IMR-90 (cell line): ENCODE measurements around the gene CDH12. TPM values are rescaled to one million over a fixed set of nuclear protein-coding genes. Genes with fewer than 3 reads are reported as not detected.

Experiments
- ATAC-seq: fragments of 200-7000 bp; cut with Tn5 transposase; 2 replicates; pipeline ENCODE4 v1.9.1; 2020; ENCODE audit warnings: low read depth, mild to moderate bottlenecking, moderate library complexity
- BruUV-seq: library from RNA; stranded (reverse); fragments of 400-500 nt; replicated peaks from 2 replicates; lab custom pipeline; 2021; lab: Mats Ljungman, UMichigan
- CTCF ChIA-PET: fragments of 300-600 bp; formaldehyde crosslinking; extraction: SDS; loops from one replicate; lab custom pipeline; 2021; ENCODE audit warnings: antibody characterized with exemption; lab: Yijun Ruan, JAX
- POLR2A ChIA-PET: fragments of 300-600 bp; sonication (Branson Sonifier 250); formaldehyde crosslinking; loops from one replicate; lab custom pipeline; 2022; ENCODE audit warnings: antibody characterized with exemption; ENCODE audit not compliant: unreplicated experiment; lab: Charles Lee
- DNase-seq: peaks from one replicate; pipeline ENCODE4 v3.0.0; 2013
- H2AFZ ChIP-seq: replicated peaks from 2 replicates; pipeline ENCODE3; 2013; ENCODE audit warnings: low read length, mild to moderate bottlenecking; ENCODE audit not compliant: poor library complexity
- H2AK5ac ChIP-seq: 2 replicates; pipeline ENCODE4 v1.6.1; 2013; ENCODE audit warnings: low read depth, low read length, inconsistent platforms
- H2AK9ac ChIP-seq: replicated peaks from 2 replicates; pipeline ENCODE3; 2013; ENCODE audit warnings: mild to moderate bottlenecking, low read depth, low read length, moderate library complexity; ENCODE audit not compliant: poor library complexity
- H2BK120ac ChIP-seq: 2 replicates; pipeline ENCODE4 v1.6.1; 2013; ENCODE audit warnings: low read depth, low read length, inconsistent platforms
- H2BK15ac ChIP-seq: 3 replicates; pipeline ENCODE4 v1.6.1; 2013; ENCODE audit warnings: low read depth, low read length, inconsistent platforms
- H2BK20ac ChIP-seq: 2 replicates; pipeline ENCODE4 v1.6.1; 2013; ENCODE audit warnings: low read depth, mild to moderate bottlenecking, inconsistent platforms, low read length, moderate library complexity
- H2BK5ac ChIP-seq: 2 replicates; pipeline ENCODE4 v1.6.1; 2013; ENCODE audit warnings: mild to moderate bottlenecking, low read depth, low read length, inconsistent platforms; ENCODE audit not compliant: poor library complexity, severe bottlenecking
- H3K14ac ChIP-seq: replicated peaks from 2 replicates; pipeline ENCODE4 v1.6.1; 2013; ENCODE audit warnings: low read depth, low read length, inconsistent platforms
- H3K18ac ChIP-seq: 2 replicates; pipeline ENCODE4 v1.6.1; 2013; ENCODE audit warnings: low read depth, low read length, control low read depth
- H3K23ac ChIP-seq: 2 replicates; pipeline ENCODE4 v1.6.1; 2013; ENCODE audit warnings: low read depth, low read length, inconsistent platforms
- H3K27ac ChIP-seq: 2 replicates; pipeline ENCODE4 v1.5.1; 2013; ENCODE audit warnings: mild to moderate bottlenecking, control low read depth, low read length; ENCODE audit not compliant: insufficient read depth
- H3K27me3 ChIP-seq: 2 replicates; pipeline ENCODE4 v1.6.1; 2013; ENCODE audit warnings: low read length; ENCODE audit not compliant: control insufficient read depth, insufficient read depth
- H3K36me3 ChIP-seq: 2 replicates; pipeline ENCODE4 v1.6.1; 2013; ENCODE audit warnings: low read length, mixed read lengths; ENCODE audit not compliant: control insufficient read depth, insufficient read depth
- H3K4ac ChIP-seq: 2 replicates; pipeline ENCODE4 v1.6.1; 2013; ENCODE audit warnings: low read depth, low read length, inconsistent platforms
- H3K4me1 ChIP-seq: 2 replicates; pipeline ENCODE4 v1.6.1; 2013; ENCODE audit warnings: low read length, mixed read lengths; ENCODE audit not compliant: control insufficient read depth, insufficient read depth
- H3K4me2 ChIP-seq: 2 replicates; pipeline ENCODE4 v1.6.1; 2013; ENCODE audit warnings: low read depth, mild to moderate bottlenecking, control low read depth, low read length, moderate library complexity
- H3K4me3 ChIP-seq: 2 replicates; pipeline ENCODE4 v1.5.1; 2013; ENCODE audit warnings: low read depth, mild to moderate bottlenecking, control low read depth, low read length, moderate library complexity; ENCODE audit not compliant: insufficient read depth
- H3K56ac ChIP-seq: 2 replicates; pipeline ENCODE4 v1.6.1; 2013; ENCODE audit warnings: low read length, inconsistent platforms; ENCODE audit not compliant: insufficient read depth; ENCODE audit errors: extremely low read depth
- H3K79me1 ChIP-seq, 2 experiments: 2 replicates each; pipeline ENCODE4 v1.6.1; 2013; ENCODE audit warnings: low read length in 2 of 2, inconsistent platforms in 1 of 2, low read depth in 1 of 2
- H3K9ac ChIP-seq: 2 replicates; pipeline ENCODE4 v1.6.1; 2013; ENCODE audit warnings: low read depth, low read length, control low read depth
- H3K9me1 ChIP-seq: 2 replicates; pipeline ENCODE4 v1.6.1; 2013; ENCODE audit warnings: low read length, inconsistent platforms; ENCODE audit not compliant: insufficient read depth
- H3K9me3 ChIP-seq: 2 replicates; pipeline ENCODE4 v1.6.1; 2013; ENCODE audit warnings: low read length; ENCODE audit not compliant: control insufficient read depth, insufficient read depth
- H4K20me1 ChIP-seq: 2 replicates; pipeline ENCODE4 v1.6.1; 2013; ENCODE audit warnings: low read length, inconsistent platforms; ENCODE audit not compliant: insufficient read depth
- H4K5ac ChIP-seq: 2 replicates; pipeline ENCODE4 v1.6.1; 2013; ENCODE audit warnings: mild to moderate bottlenecking, low read depth, low read length, control low read depth
- H4K8ac ChIP-seq, 2 experiments: 2 replicates each; pipeline ENCODE4 v1.6.1; 2013; ENCODE audit warnings: low read depth in 2 of 2, low read length in 2 of 2, control low read depth in 1 of 2, inconsistent platforms in 1 of 2
- H4K91ac ChIP-seq: 2 replicates; pipeline ENCODE4 v1.6.1; 2013; ENCODE audit warnings: low read depth, low read length, inconsistent platforms; ENCODE audit not compliant: insufficient read depth
- BHLHE40 ChIP-seq: fragments of 150-350 bp; IDR thresholded peaks from 2 replicates; pipeline ENCODE4 v1.6.1; 2016; ENCODE audit warnings: mild to moderate bottlenecking, low read depth, low read length
- CEBPB ChIP-seq: IDR thresholded peaks from 2 replicates; pipeline ENCODE4 v1.6.1; 2012; ENCODE audit warnings: low read depth, low read length, improper control_type of control experiment
- CTCF ChIP-seq: conservative IDR thresholded peaks from 2 replicates; pipeline ENCODE4 v1.5.1; 2012; ENCODE audit warnings: mild to moderate bottlenecking, low read depth, low read length, improper control_type of control experiment
- FOS ChIP-seq: fragments of 150-350 bp; IDR thresholded peaks from 2 replicates; pipeline ENCODE4 v1.6.1; 2016; ENCODE audit warnings: low read depth, low read length
- MAFK ChIP-seq: IDR thresholded peaks from 2 replicates; pipeline ENCODE4 v1.6.1; 2012; ENCODE audit warnings: low read depth, low read length, improper control_type of control experiment
- NFE2L2 ChIP-seq: fragments of 150-350 bp; IDR thresholded peaks from 2 replicates; pipeline ENCODE4 v1.6.1; 2016; ENCODE audit warnings: low read depth, mild to moderate bottlenecking, low read length
- POLR2A ChIP-seq: IDR thresholded peaks from 2 replicates; pipeline ENCODE4 v1.6.1; 2012; ENCODE audit warnings: mild to moderate bottlenecking, low read depth, low read length
- RAD21 ChIP-seq: IDR thresholded peaks from 2 replicates; pipeline ENCODE4 v1.6.1; 2012; ENCODE audit warnings: low read length, improper control_type of control experiment
- WGBS, 2 experiments: methylation state at CpG; one replicate each; pipeline versions ENCODE4 v1.1.5 to v1.1.7; 2013; ENCODE audit warnings: missing lambda C conversion rate in 2 of 2; ENCODE audit not compliant: insufficient read length in 1 of 2; ENCODE audit errors: extremely low coverage in 2 of 2; 5-methylcytosine and 5-hydroxymethylcytosine counted together
- dilution Hi-C: fragments of 300-500 bp; cut with HindIII; formaldehyde crosslinking; loops from one replicate; pipeline ENCODE4 v1.14.3; 2018; ENCODE audit warnings: low sequenced_read_pairs; ENCODE audit not compliant: unreplicated experiment
- in situ Hi-C: fragments of 300-500 bp; cut with MboI; formaldehyde crosslinking; loops from 3 replicates; pipeline ENCODE4 v1.14.3; 2019; ENCODE audit warnings: low sequenced_read_pairs, inconsistent platforms, mixed read lengths
- intact Hi-C: fragments of 100-400 bp; cut with micrococcal nuclease; formaldehyde crosslinking; loops from 2 replicates; pipeline ENCODE4 v1.10.0; 2022
- polyA plus RNA-seq, 3 experiments: library from polyadenylated mRNA; depleted of rRNA; stranded (reverse); fragments of >200 nt; gene quantifications; 2 replicates each; pipeline ENCODE4 v1.2.3, GENCODE V29; 2012; ENCODE audit warnings: low replicate concordance in 1 of 3
- total RNA-seq: library from RNA; depleted of rRNA; stranded (reverse); fragments of >200 nt; gene quantifications from 2 replicates; pipeline ENCODE4 v1.2.3, GENCODE V29; 2012

The CDH12 gene
- total and polyA plus RNA-seq, 2 of the 4 experiments (the other 2 are of a cell fraction): not detected

DNA sequence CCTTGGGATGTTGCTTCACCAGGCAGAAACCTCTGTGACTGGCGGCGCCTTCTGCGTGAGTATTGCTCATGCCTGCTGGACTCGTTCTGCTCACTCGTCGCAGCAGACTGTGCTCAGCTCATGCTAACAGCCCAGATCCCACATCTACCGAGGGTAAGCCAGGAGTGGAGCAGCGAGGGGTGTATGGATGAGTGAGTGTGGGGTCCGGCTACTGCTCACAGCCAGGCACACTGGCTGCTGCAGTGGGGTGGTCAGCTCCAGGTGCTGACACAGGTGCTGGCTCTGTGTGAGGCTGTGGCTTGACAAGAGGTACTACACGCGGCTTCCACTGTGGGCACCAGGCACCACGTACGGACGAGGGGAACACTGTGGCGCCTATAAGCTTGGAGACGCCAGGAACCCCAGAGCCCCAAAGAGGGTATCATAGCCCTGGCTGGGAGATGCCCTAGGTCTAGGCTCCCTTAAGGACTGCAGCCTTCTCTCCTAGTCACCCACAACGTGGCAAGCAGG is 47.7 kb upstream of the CDH12 start:
- Histone ChIP-seq H3K14ac (no peak overlapping the region), H3K56ac (no peak overlapping the region), H3K79me1 (no peaks in the 10 kb centered on the region), H3K9me1 (no peaks in the 10 kb centered on the region), H4K5ac (no peak overlapping the region), H2AFZ (no peak overlapping the region), H2BK20ac (no peak overlapping the region), H2BK15ac (no peak overlapping the region), H3K36me3 (no peaks in the 10 kb centered on the region), H2AK9ac (no peak overlapping the region), H3K9ac (no peak overlapping the region), H3K4me3 (no peak overlapping the region), H3K23ac (no peak overlapping the region), H3K4me2 (no peak overlapping the region), H4K8ac (no peak overlapping the region), H3K27me3 (no peaks in the 10 kb centered on the region), H3K27ac (no peak overlapping the region), H3K4me1 (no peaks in the 10 kb centered on the region), H3K18ac (no peak overlapping the region), H4K91ac (no peak overlapping the region), H3K9me3 (peaks cover 9% of the 10 kb centered on the region), H2BK5ac (no peak overlapping the region), H4K20me1 (no peaks in the 10 kb centered on the region), H3K4ac (no peak overlapping the region), H2AK5ac (no peak overlapping the region), H2BK120ac (no peak overlapping the region)
- no CpG with 5 or more reads among the region's 17 CpGs for WGBS, 2 experiments
- ATAC-seq (no peak), DNase-seq (no peak)
- dilution Hi-C loops: no loop called here
- in situ Hi-C loops: no loop called here
- intact Hi-C loops: no loop called here
- no TSS peak for BruUV-seq
- TF ChIP-seq FOS (no peak), BHLHE40 (no peak), MAFK (no peak), POLR2A (no peak), CEBPB (no peak), NFE2L2 (no peak), CTCF (no peak), RAD21 (no peak)
- ChIA-PET CTCF (no interaction called here), POLR2A (no interaction called here)
